HG03469 (cell line): ENCODE measurements around the gene PNN.
A peak's percentile ranks its signal among the peaks of the same experiment; 100 is the strongest.
"Not testable (repeated sequence)": the region's sequence is repeated elsewhere in the genome, so short reads cannot be mapped to it uniquely, and the experiment has no call there.

Experiments
- ATAC-seq: cut with Tn5 transposase; IDR thresholded peaks from one replicate; pipeline ENCODE4 v1.9.1; 2021; ENCODE audit warnings: mild to moderate bottlenecking, moderate library complexity, moderate number of reproducible peaks; ENCODE audit not compliant: unreplicated experiment

PNN gene

GRCh38 chr14:39180553-39180952 lies 5.5 kb downstream of the PNN start:
- no peak for ATAC-seq

GRCh38 chr14:39181026-39181692 lies 6.1 kb downstream of the PNN start:
- no peak for ATAC-seq

GRCh38 chr14:39181693-39182047 lies 6.6 kb downstream of the PNN start:
- no peak for ATAC-seq

- ATAC-seq: no peak
Measured at GRCh38 chr14:39182770-39183684, 8.0 kb downstream of the PNN start.

GRCh38 chr14:39183685-39184003 lies 8.6 kb downstream of the PNN start:
- not testable (repeated sequence) for ATAC-seq

- no peak for ATAC-seq
Measured at GRCh38 chr14:39184628-39185255, 9.7 kb downstream of the PNN start.

GRCh38 chr14:39185256-39186049 lies 10.4 kb downstream of the PNN start:
- no peak for ATAC-seq

GRCh38 chr14:39186941-39187525 lies 12.0 kb downstream of the PNN start:
- ATAC-seq: no peak

- no peak for ATAC-seq
Measured at GRCh38 chr14:39203659-39204606, 28.9 kb downstream of the PNN start.

- not testable (repeated sequence) for ATAC-seq
Measured at GRCh38 chr14:39207430-39207829, 32.4 kb downstream of the PNN start.

GRCh38 chr14:39211109-39211741 lies 36.2 kb downstream of the PNN start:
- ATAC-seq: no peak

GRCh38 chr14:39212034-39212433 lies 37.0 kb downstream of the PNN start:
- ATAC-seq: no peak

- no peak for ATAC-seq
Measured at GRCh38 chr14:39212693-39213092, 37.6 kb downstream of the PNN start.

- ATAC-seq: no peak
Measured at GRCh38 chr14:39217214-39217879, 42.3 kb downstream of the PNN start.

GRCh38 chr14:39218171-39218769 lies 43.2 kb downstream of the PNN start:
- no peak for ATAC-seq

GRCh38 chr14:39219075-39219499 lies 44.0 kb downstream of the PNN start:
- peak; percentile 65 for ATAC-seq

GRCh38 chr14:39220473-39220872 lies 45.4 kb downstream of the PNN start:
- ATAC-seq: not testable (repeated sequence)

GRCh38 chr14:39228044-39228443 lies 53.0 kb downstream of the PNN start:
- ATAC-seq: no peak
